Esophagus muscularis mucosa (tissue), 3 donors: Measurements from ENCODE around the gene FTO.

Source experiments
- CTCF ChIP-seq, 3 experiments: fragments of 200-600 bp in 2 of 3; fragments of 450-650 bp in 1 of 3; sonication (generic) in 2 of 3; IDR thresholded peaks; one replicate each; pipeline ENCODE4 v1.5.1; 2017 to 2019; ENCODE audit warnings: antibody characterized with exemption in 3 of 3, mild to moderate bottlenecking in 2 of 3, moderate library complexity in 1 of 3
- POLR2A ChIP-seq: fragments of 450-650 bp; IDR thresholded peaks from one replicate; pipeline ENCODE4 v1.6.1; 2017; ENCODE audit warnings: antibody characterized with exemption, moderate library complexity, mild to moderate bottlenecking, low read depth
- POLR2AphosphoS5 ChIP-seq, 2 donors: sonication (generic); formaldehyde crosslinking; IDR thresholded peaks; one replicate each; pipeline ENCODE4 v1.6.1; 2017; ENCODE audit warnings: antibody characterized with exemption in 2 of 2

- TF ChIP-seq CTCF (IDR thresholded peaks at IDR 0.05) (no peak), POLR2A (no peak), POLR2AphosphoS5 (IDR thresholded peaks at IDR 0.05) (no peak)
These were observed 78.2 kb downstream of the FTO start for GRCh38 chr16:53782148-53782547.
